Breast epithelium (tissue), 4 donors: ENCODE data around the gene SRGAP3. TPM values are rescaled to one million over a fixed set of nuclear protein-coding genes. Genes with fewer than 3 reads are reported as not detected.

Source experiments
- DNase-seq, 2 donors: peaks; one replicate each; pipeline ENCODE4 v3.0.0-alpha.2; 2019; ENCODE audit warnings: low spot score in 2 of 2
- H3K27ac ChIP-seq, 2 donors: fragments of 200-600 bp; sonication (generic) in 1 of 2; one replicate each; pipeline ENCODE4 v1.5.1; 2016 to 2019; ENCODE audit warnings: mild to moderate bottlenecking in 1 of 2
- H3K27me3 ChIP-seq, 2 donors: fragments of 200-600 bp; sonication (generic) in 1 of 2; one replicate each; pipeline versions ENCODE4 v1.5.1 to v1.6.0; 2017 to 2019; ENCODE audit warnings: control low read depth in 1 of 2, mild to moderate bottlenecking in 1 of 2
- H3K36me3 ChIP-seq: fragments of 200-600 bp; one replicate; pipeline ENCODE4 v1.5.1; 2019
- H3K4me1 ChIP-seq, 2 donors: fragments of 200-600 bp; sonication (generic); one replicate each; pipeline ENCODE4 v1.5.1; 2016 to 2019; ENCODE audit warnings: control low read depth in 1 of 2
- H3K4me3 ChIP-seq, 3 donors: fragments of 200-600 bp; sonication (generic); 1 replicate in 2 of 3; 2 replicates in 1 of 3; pipeline ENCODE4 v1.5.1; 2016 to 2019; ENCODE audit warnings: mild to moderate bottlenecking in 3 of 3, moderate library complexity in 2 of 3
- H3K9me3 ChIP-seq, 2 donors: fragments of 200-600 bp; sonication (generic) in 1 of 2; one replicate each; pipeline ENCODE4 v1.5.1; 2016 to 2019; ENCODE audit warnings: control low read depth in 1 of 2
- POLR2A ChIP-seq: fragments of 450-650 bp; IDR thresholded peaks from one replicate; pipeline ENCODE4 v1.6.1; 2016; ENCODE audit warnings: antibody characterized with exemption, mild to moderate bottlenecking, moderate library complexity
- POLR2AphosphoS5 ChIP-seq, 3 donors: sonication (generic); formaldehyde crosslinking; IDR thresholded peaks; one replicate each; pipeline ENCODE4 v1.6.1; 2017; ENCODE audit warnings: antibody characterized with exemption in 3 of 3
- intact Hi-C: fragments of 100-400 bp; cut with DNase I; formaldehyde crosslinking; loops from one replicate; pipeline ENCODE4 v1.15.1; 2023; ENCODE audit warnings: low total_unique reads
- total RNA-seq, 3 donors: library from RNA; depleted of rRNA; stranded (reverse); fragments of >200 nt; gene quantifications; one replicate each; pipeline ENCODE4 v1.1.0, GENCODE V29; 2016
- TF ChIP-seq, protein P1 (sequence below), 3 donors: fragments of 450-650 bp; IDR thresholded peaks; one replicate each; pipeline ENCODE4 v1.5.1; 2016 to 2017; ENCODE audit warnings: antibody characterized with exemption in 3 of 3, mild to moderate bottlenecking in 3 of 3, moderate library complexity in 3 of 3

SRGAP3 gene
- total RNA-seq, 3 donors from 2014 or later, result 13.6 to 21.5 (median 19.0) TPM

- H3K27ac ChIP-seq, result no peak overlapping the region
- TF ChIP-seq POLR2AphosphoS5 (IDR thresholded peaks at IDR 0.05) (no peak), POLR2A (no peak)
- TF ChIP-seq, protein P1, sequence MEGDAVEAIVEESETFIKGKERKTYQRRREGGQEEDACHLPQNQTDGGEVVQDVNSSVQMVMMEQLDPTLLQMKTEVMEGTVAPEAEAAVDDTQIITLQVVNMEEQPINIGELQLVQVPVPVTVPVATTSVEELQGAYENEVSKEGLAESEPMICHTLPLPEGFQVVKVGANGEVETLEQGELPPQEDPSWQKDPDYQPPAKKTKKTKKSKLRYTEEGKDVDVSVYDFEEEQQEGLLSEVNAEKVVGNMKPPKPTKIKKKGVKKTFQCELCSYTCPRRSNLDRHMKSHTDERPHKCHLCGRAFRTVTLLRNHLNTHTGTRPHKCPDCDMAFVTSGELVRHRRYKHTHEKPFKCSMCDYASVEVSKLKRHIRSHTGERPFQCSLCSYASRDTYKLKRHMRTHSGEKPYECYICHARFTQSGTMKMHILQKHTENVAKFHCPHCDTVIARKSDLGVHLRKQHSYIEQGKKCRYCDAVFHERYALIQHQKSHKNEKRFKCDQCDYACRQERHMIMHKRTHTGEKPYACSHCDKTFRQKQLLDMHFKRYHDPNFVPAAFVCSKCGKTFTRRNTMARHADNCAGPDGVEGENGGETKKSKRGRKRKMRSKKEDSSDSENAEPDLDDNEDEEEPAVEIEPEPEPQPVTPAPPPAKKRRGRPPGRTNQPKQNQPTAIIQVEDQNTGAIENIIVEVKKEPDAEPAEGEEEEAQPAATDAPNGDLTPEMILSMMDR (IDR thresholded peaks at IDR 0.05), result no peak
- intact Hi-C loops, result no loop called here
- no peaks in the 10 kb centered on the region for H3K9me3 ChIP-seq
- H3K36me3 ChIP-seq, result no peaks in the 10 kb centered on the region
- no peaks in the 10 kb centered on the region for H3K4me1 ChIP-seq
- H3K27me3 ChIP-seq, result no peaks in the 10 kb centered on the region
- no peak for DNase-seq
- no peak overlapping the region for H3K4me3 ChIP-seq
These were observed 11.2 kb downstream of the SRGAP3 start for GRCh38 chr3:9238276-9238675.

DNA sequence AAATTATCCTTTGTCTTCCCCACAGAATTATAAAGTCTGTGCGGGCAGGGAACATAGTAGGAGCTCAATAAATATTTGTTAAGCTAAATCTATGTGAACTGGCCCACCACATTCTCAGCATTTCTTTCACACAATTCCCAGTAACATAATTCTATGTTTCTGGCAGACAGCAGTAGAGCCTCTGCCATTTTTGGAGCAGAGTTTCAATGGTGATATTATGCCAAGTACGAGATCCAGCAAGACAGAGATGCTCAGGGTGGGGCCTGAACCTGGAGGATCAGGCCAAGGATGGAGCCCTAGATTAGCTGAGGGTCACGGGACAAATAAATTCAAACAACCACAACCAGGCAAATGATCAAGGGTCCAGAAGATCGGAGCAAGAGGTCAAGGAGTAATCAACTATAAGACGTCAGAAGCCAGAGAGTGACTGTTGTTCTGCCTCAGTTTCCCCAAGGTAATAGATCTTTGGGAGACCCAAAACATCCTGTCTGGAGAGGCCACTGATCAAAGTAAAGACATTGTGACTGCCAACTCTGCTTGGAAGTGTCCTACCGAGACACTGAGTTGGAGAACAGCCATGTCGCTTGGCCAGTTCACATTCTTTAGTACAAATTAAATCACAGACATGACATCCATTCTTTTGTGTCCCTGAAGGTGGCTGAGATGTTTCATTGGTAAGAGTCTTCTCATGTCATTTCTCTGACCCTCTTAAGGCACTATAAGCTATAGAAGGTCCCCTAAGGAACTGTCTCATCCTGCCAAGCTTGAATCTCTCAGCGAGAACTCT lies 15.4 kb downstream of the SRGAP3 start:
- Histone ChIP-seq H3K27me3 (no peaks in the 10 kb centered on the region), H3K36me3 (no peaks in the 10 kb centered on the region), H3K27ac (no peak overlapping the region), H3K9me3 (no peaks in the 10 kb centered on the region), H3K4me1 (no peaks in the 10 kb centered on the region), H3K4me3 (no peak overlapping the region)
- intact Hi-C loops, result no loop called here
- TF ChIP-seq, protein P1 (IDR thresholded peaks at IDR 0.05), result no peak
- TF ChIP-seq POLR2A (no peak), POLR2AphosphoS5 (IDR thresholded peaks at IDR 0.05) (no peak)
- no peak for DNase-seq

DNA sequence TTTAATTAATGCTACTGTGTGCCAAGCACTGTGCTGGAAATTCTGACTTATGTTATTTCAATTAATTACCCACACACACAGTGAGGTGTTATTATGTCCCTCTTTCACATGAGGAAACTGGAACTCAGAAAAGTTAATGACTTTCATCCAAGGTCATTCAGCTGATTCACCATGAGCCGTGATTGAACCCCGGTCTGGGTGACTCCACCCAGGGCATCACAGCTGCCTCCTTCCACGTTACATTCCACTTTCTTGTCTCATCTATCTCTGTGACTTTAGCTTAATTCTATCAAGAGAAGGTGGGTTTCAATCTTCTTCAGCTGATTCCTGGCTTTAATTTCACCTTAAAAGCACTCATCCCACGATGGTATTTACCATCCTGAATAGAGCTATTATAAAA lies 16.3 kb downstream of the SRGAP3 start:
- H3K27me3 ChIP-seq, result no peaks in the 10 kb centered on the region
- H3K4me1 ChIP-seq, result no peaks in the 10 kb centered on the region
- H3K27ac ChIP-seq, result no peak overlapping the region
- no peak overlapping the region for H3K4me3 ChIP-seq
- TF ChIP-seq POLR2AphosphoS5 (IDR thresholded peaks at IDR 0.05), result no peak
- TF ChIP-seq, protein P1 (IDR thresholded peaks at IDR 0.05), result no peak
- no peak for TF ChIP-seq POLR2A
- intact Hi-C loops, result no loop called here
- H3K36me3 ChIP-seq, result no peaks in the 10 kb centered on the region
- no peaks in the 10 kb centered on the region for H3K9me3 ChIP-seq
- no peak for DNase-seq

- Histone ChIP-seq H3K27ac (no peak overlapping the region), H3K4me3 (no peak overlapping the region), H3K9me3 (no peaks in the 10 kb centered on the region), H3K27me3 (no peaks in the 10 kb centered on the region), H3K4me1 (no peaks in the 10 kb centered on the region), H3K36me3 (no peaks in the 10 kb centered on the region)
- no peak for DNase-seq
- intact Hi-C loops, result no loop called here
- TF ChIP-seq POLR2A (no peak), POLR2AphosphoS5 (IDR thresholded peaks at IDR 0.05) (no peak)
- TF ChIP-seq, protein P1 (IDR thresholded peaks at IDR 0.05), result no peak
These were observed 17.5 kb downstream of the SRGAP3 start for GRCh38 chr3:9231937-9232336.

DNA sequence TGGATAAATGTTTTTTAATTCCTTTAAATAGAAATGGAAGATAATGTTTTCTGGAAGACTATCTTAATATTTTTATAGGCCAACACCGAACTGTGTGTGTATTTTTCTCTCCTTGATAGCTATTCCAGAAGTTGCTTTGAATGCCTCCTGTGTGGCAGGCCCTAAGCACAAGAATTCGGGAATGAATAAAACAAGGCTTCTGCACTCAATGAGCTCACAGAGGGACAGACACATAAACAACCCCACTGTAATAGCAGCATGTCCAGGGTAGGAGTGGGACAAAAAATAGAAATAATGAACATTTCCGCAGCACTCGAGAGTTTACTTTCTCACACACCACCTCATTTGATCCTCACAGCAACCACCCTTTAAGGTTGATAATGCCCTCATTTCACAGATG lies 18.0 kb downstream of the SRGAP3 start:
- H3K36me3 ChIP-seq, result no peaks in the 10 kb centered on the region
- intact Hi-C loops, result no loop called here

More for the DNA sequence above, 18.0 kb downstream of the SRGAP3 start:
- no peak overlapping the region for H3K27ac ChIP-seq
- no peaks in the 10 kb centered on the region for H3K4me1 ChIP-seq
- H3K27me3 ChIP-seq, result no peaks in the 10 kb centered on the region
- H3K9me3 ChIP-seq, result no peaks in the 10 kb centered on the region
- DNase-seq, result no peak
- TF ChIP-seq POLR2AphosphoS5 (IDR thresholded peaks at IDR 0.05) (no peak), POLR2A (no peak)
- TF ChIP-seq, protein P1 (IDR thresholded peaks at IDR 0.05), result no peak
- no peak overlapping the region for H3K4me3 ChIP-seq
